ENCODE data around the gene TNNC1.

- TF ChIP-seq, protein P1, sequence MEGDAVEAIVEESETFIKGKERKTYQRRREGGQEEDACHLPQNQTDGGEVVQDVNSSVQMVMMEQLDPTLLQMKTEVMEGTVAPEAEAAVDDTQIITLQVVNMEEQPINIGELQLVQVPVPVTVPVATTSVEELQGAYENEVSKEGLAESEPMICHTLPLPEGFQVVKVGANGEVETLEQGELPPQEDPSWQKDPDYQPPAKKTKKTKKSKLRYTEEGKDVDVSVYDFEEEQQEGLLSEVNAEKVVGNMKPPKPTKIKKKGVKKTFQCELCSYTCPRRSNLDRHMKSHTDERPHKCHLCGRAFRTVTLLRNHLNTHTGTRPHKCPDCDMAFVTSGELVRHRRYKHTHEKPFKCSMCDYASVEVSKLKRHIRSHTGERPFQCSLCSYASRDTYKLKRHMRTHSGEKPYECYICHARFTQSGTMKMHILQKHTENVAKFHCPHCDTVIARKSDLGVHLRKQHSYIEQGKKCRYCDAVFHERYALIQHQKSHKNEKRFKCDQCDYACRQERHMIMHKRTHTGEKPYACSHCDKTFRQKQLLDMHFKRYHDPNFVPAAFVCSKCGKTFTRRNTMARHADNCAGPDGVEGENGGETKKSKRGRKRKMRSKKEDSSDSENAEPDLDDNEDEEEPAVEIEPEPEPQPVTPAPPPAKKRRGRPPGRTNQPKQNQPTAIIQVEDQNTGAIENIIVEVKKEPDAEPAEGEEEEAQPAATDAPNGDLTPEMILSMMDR (IDR thresholded peaks at IDR 0.05; ENCODE audit: low read depth, low read length, missing input control): no peak
- TF ChIP-seq TAF1 (conservative IDR thresholded peaks at IDR 0.05) (no peak), MAX (IDR thresholded peaks at IDR 0.05) (no peak), YY1 (IDR thresholded peaks at IDR 0.05) (no peak), JUND (IDR thresholded peaks at IDR 0.05) (no peak), RAD21 (IDR thresholded peaks at IDR 0.05) (no peak), SP1 (IDR thresholded peaks at IDR 0.05) (no peak), GABPA (IDR thresholded peaks at IDR 0.05 in 1 of 2, conservative IDR thresholded peaks at IDR 0.05 in 1 of 2) (no peak), FOXA2 (IDR thresholded peaks at IDR 0.05) (no peak), FOXA1 (IDR thresholded peaks at IDR 0.05) (no peak)
- TF ChIP-seq, protein P2, sequence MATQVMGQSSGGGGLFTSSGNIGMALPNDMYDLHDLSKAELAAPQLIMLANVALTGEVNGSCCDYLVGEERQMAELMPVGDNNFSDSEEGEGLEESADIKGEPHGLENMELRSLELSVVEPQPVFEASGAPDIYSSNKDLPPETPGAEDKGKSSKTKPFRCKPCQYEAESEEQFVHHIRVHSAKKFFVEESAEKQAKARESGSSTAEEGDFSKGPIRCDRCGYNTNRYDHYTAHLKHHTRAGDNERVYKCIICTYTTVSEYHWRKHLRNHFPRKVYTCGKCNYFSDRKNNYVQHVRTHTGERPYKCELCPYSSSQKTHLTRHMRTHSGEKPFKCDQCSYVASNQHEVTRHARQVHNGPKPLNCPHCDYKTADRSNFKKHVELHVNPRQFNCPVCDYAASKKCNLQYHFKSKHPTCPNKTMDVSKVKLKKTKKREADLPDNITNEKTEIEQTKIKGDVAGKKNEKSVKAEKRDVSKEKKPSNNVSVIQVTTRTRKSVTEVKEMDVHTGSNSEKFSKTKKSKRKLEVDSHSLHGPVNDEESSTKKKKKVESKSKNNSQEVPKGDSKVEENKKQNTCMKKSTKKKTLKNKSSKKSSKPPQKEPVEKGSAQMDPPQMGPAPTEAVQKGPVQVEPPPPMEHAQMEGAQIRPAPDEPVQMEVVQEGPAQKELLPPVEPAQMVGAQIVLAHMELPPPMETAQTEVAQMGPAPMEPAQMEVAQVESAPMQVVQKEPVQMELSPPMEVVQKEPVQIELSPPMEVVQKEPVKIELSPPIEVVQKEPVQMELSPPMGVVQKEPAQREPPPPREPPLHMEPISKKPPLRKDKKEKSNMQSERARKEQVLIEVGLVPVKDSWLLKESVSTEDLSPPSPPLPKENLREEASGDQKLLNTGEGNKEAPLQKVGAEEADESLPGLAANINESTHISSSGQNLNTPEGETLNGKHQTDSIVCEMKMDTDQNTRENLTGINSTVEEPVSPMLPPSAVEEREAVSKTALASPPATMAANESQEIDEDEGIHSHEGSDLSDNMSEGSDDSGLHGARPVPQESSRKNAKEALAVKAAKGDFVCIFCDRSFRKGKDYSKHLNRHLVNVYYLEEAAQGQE (IDR thresholded peaks at IDR 0.05): no peak
Observed at GRCh38 chr3:52477076-52477795, 23.4 kb upstream of the TNNC1 start.

All from liver (tissue), 3 donors.